Measurements from ENCODE around the gene CCDC68.

- TF ChIP-seq, protein P1, sequence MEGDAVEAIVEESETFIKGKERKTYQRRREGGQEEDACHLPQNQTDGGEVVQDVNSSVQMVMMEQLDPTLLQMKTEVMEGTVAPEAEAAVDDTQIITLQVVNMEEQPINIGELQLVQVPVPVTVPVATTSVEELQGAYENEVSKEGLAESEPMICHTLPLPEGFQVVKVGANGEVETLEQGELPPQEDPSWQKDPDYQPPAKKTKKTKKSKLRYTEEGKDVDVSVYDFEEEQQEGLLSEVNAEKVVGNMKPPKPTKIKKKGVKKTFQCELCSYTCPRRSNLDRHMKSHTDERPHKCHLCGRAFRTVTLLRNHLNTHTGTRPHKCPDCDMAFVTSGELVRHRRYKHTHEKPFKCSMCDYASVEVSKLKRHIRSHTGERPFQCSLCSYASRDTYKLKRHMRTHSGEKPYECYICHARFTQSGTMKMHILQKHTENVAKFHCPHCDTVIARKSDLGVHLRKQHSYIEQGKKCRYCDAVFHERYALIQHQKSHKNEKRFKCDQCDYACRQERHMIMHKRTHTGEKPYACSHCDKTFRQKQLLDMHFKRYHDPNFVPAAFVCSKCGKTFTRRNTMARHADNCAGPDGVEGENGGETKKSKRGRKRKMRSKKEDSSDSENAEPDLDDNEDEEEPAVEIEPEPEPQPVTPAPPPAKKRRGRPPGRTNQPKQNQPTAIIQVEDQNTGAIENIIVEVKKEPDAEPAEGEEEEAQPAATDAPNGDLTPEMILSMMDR (IDR thresholded peaks at IDR 0.05) = no peak
- no peak for TF ChIP-seq POLR2A (IDR thresholded peaks at IDR 0.05)
Measured at GRCh38 chr18:54900290-54900689, 59.0 kb downstream of the CCDC68 start.
